Midbrain (tissue), 1 donor: Measurements from ENCODE around the gene EDA.
A peak's percentile ranks its signal among the peaks of the same experiment; 100 is the strongest.
"Not testable (repeated sequence)": the region's sequence is repeated elsewhere in the genome, so short reads cannot be mapped to it uniquely, and the experiment has no call there.

Source experiments
- DNase-seq: peaks from one replicate; lab custom pipeline; 2025; lab: John Stamatoyannopoulos, UW

Gene EDA

GRCh38 chrX:69746051-69746450 lies 130.1 kb downstream of the EDA start:
- no peak for DNase-seq

GRCh38 chrX:69748055-69748454 lies 132.1 kb downstream of the EDA start:
- DNase-seq = no peak

- peak; percentile 36 for DNase-seq
These were observed 144.2 kb downstream of the EDA start for GRCh38 chrX:69759921-69760625.

- DNase-seq = no peak
These were observed 145.7 kb downstream of the EDA start for GRCh38 chrX:69761633-69762032.

- DNase-seq = no peak
These were observed 146.4 kb downstream of the EDA start for GRCh38 chrX:69762340-69762739.

GRCh38 chrX:69793260-69793935 lies 177.5 kb downstream of the EDA start:
- DNase-seq = no peak

GRCh38 chrX:69795702-69796101 lies 179.8 kb downstream of the EDA start:
- DNase-seq = no peak

- DNase-seq = no peak
These were observed 191.5 kb downstream of the EDA start for GRCh38 chrX:69807400-69807799.

GRCh38 chrX:69808375-69808774 lies 192.5 kb downstream of the EDA start:
- DNase-seq = no peak

GRCh38 chrX:69813677-69814076 lies 197.8 kb downstream of the EDA start:
- no peak for DNase-seq

- DNase-seq = no peak
These were observed 199.2 kb downstream of the EDA start for GRCh38 chrX:69815063-69815462.

GRCh38 chrX:69815519-69815918 lies 199.6 kb downstream of the EDA start:
- DNase-seq = no peak

GRCh38 chrX:69844636-69845035 lies 228.7 kb downstream of the EDA start:
- no peak for DNase-seq

- DNase-seq = not testable (repeated sequence)
These were observed 244.1 kb downstream of the EDA start for GRCh38 chrX:69859999-69860398.

- no peak for DNase-seq
These were observed 260.3 kb downstream of the EDA start for GRCh38 chrX:69876221-69876620.

- DNase-seq = no peak
These were observed 268.3 kb downstream of the EDA start for GRCh38 chrX:69884210-69884609.

GRCh38 chrX:69896046-69896445 lies 280.1 kb downstream of the EDA start:
- DNase-seq = no peak

- DNase-seq = no peak
These were observed 284.6 kb downstream of the EDA start for GRCh38 chrX:69900491-69900890.

- no peak for DNase-seq
These were observed 290.5 kb downstream of the EDA start for GRCh38 chrX:69906447-69906846.

- DNase-seq = no peak
These were observed 298.9 kb downstream of the EDA start for GRCh38 chrX:69914781-69915180.

- no peak for DNase-seq
These were observed 303.8 kb downstream of the EDA start for GRCh38 chrX:69919749-69920148.

- DNase-seq = no peak
These were observed 316.4 kb downstream of the EDA start for GRCh38 chrX:69932323-69932722.

- DNase-seq = no peak
These were observed 332.4 kb downstream of the EDA start for GRCh38 chrX:69948276-69948797.

GRCh38 chrX:69951753-69952152 lies 335.8 kb downstream of the EDA start:
- no peak for DNase-seq
